GM19193 (cell line): Measurements from ENCODE around the gene CLCNKB.

Experiments
- POLR2A ChIP-seq: IDR thresholded peaks from 4 replicates; pipeline ENCODE4 v1.6.1; 2011; ENCODE audit not compliant: insufficient read depth, insufficient read length; ENCODE audit errors: extremely low read depth

The CLCNKB gene

GRCh38 chr1:16021681-16022080 lies 21.9 kb upstream of the CLCNKB start, which contains the start of gene CLCNKA:
CLCNKA (plus strand) TSS chr1:16022036; CDS start chr1:16022620, 584 bp downstream.
- no peak for TF ChIP-seq POLR2A

GRCh38 chr1:16022393-16022792 lies 21.2 kb upstream of the CLCNKB start:
- TF ChIP-seq POLR2A: no peak

- TF ChIP-seq POLR2A: no peak
Measured at GRCh38 chr1:16023050-16023653, 20.4 kb upstream of the CLCNKB start.

GRCh38 chr1:16026723-16027484 lies 16.7 kb upstream of the CLCNKB start:
- TF ChIP-seq POLR2A: no peak

GRCh38 chr1:16028237-16029002 lies 15.2 kb upstream of the CLCNKB start:
- TF ChIP-seq POLR2A: no peak

- TF ChIP-seq POLR2A: no peak
Measured at GRCh38 chr1:16029288-16029687, 14.3 kb upstream of the CLCNKB start.

GRCh38 chr1:16031551-16031950 lies 12.0 kb upstream of the CLCNKB start:
- no peak for TF ChIP-seq POLR2A

GRCh38 chr1:16032388-16033102 lies 11.0 kb upstream of the CLCNKB start:
- TF ChIP-seq POLR2A: no peak

GRCh38 chr1:16038620-16038912 lies 5.0 kb upstream of the CLCNKB start:
- TF ChIP-seq POLR2A: no peak

- no peak for TF ChIP-seq POLR2A
Measured at GRCh38 chr1:16041200-16041599, 2.4 kb upstream of the CLCNKB start.

GRCh38 chr1:16042096-16042495 lies 1.5 kb upstream of the CLCNKB start:
- TF ChIP-seq POLR2A: no peak

GRCh38 chr1:16043950-16044349 lies 368 bp downstream of the CLCNKB start:
- TF ChIP-seq POLR2A: no peak

GRCh38 chr1:16046842-16047241 lies 3.3 kb downstream of the CLCNKB start:
- no peak for TF ChIP-seq POLR2A

- TF ChIP-seq POLR2A: no peak
Measured at GRCh38 chr1:16047791-16048475, 4.4 kb downstream of the CLCNKB start.
